ENCODE results near the gene DEFB113. TPM values are rescaled to one million over a fixed set of nuclear protein-coding genes. Genes with fewer than 3 reads are reported as not detected.

The DEFB113 gene
- not detected for total RNA-seq

GRCh38 chr6:49969605-49970004, at the start of gene DEFB113:
DEFB113 (minus strand) TSS chr6:49969625; CDS start chr6:49969625, 0 bp downstream.
- H3K27ac Mint-ChIP-seq, result no peak within 1 kb of the TSS
- CTCF ChIA-PET, result no interaction called here

GRCh38 chr6:50007819-50008218, 38.4 kb upstream of the DEFB113 start:
- Mint-ChIP-seq H3K9me3 (peaks cover 3% of the 10 kb centered on the region), H3K27me3 (no peaks in the 10 kb centered on the region), H3K27ac (no peak overlapping the region), H3K4me3 (no peak overlapping the region), H3K36me3 (ENCODE audit: low read depth) (no peaks in the 10 kb centered on the region), H3K4me1 (no peaks in the 10 kb centered on the region)
- DNase-seq, result no peak
- CTCF ChIA-PET, result no interaction called here
- POLR2A ChIA-PET, result no interaction called here

More at GRCh38 chr6:49969605-49970004, at the start of gene DEFB113:
- Mint-ChIP-seq H3K27me3 (no peaks in the 10 kb centered on the region), H3K9me3 (peaks cover 2% of the 10 kb centered on the region), H3K4me1 (no peaks in the 10 kb centered on the region), H3K4me3 (no peak within 1 kb of the TSS), H3K36me3 (ENCODE audit: low read depth) (no peaks in the 10 kb centered on the region)
- POLR2A ChIA-PET, result no interaction called here
- no peak for DNase-seq

GRCh38 chr6:50003139-50003538, 33.7 kb upstream of the DEFB113 start:
- no peak for DNase-seq
- Mint-ChIP-seq H3K36me3 (ENCODE audit: low read depth) (no peaks in the 10 kb centered on the region), H3K27ac (no peak overlapping the region), H3K4me1 (no peaks in the 10 kb centered on the region), H3K9me3 (peaks cover 3% of the 10 kb centered on the region), H3K4me3 (no peak overlapping the region), H3K27me3 (no peaks in the 10 kb centered on the region)
- ChIA-PET POLR2A (no interaction called here), CTCF (no interaction called here)

- no peaks in the 10 kb centered on the region for H3K27me3 Mint-ChIP-seq
- ChIA-PET CTCF (no interaction called here), POLR2A (no interaction called here)
- H3K9me3 Mint-ChIP-seq, result no peaks in the 10 kb centered on the region
- DNase-seq, result no peak
- no peaks in the 10 kb centered on the region for H3K36me3 Mint-ChIP-seq (ENCODE audit: low read depth)
- H3K4me1 Mint-ChIP-seq, result no peaks in the 10 kb centered on the region
- H3K4me3 Mint-ChIP-seq, result no peak overlapping the region
- H3K27ac Mint-ChIP-seq, result no peak overlapping the region
These were observed 25.9 kb upstream of the DEFB113 start for GRCh38 chr6:49995278-49995677.

- H3K9me3 Mint-ChIP-seq, result no peaks in the 10 kb centered on the region
- CTCF ChIA-PET, result no interaction called here
- H3K4me3 Mint-ChIP-seq, result no peak overlapping the region
- H3K27ac Mint-ChIP-seq, result no peak overlapping the region
- H3K27me3 Mint-ChIP-seq, result no peaks in the 10 kb centered on the region
- no peak for DNase-seq
- no peaks in the 10 kb centered on the region for H3K4me1 Mint-ChIP-seq
- POLR2A ChIA-PET, result no interaction called here
- no peaks in the 10 kb centered on the region for H3K36me3 Mint-ChIP-seq (ENCODE audit: low read depth)
These were observed 19.5 kb upstream of the DEFB113 start for GRCh38 chr6:49988900-49989299.

GRCh38 chr6:49987749-49988148, 18.3 kb upstream of the DEFB113 start:
- CTCF ChIA-PET, result no interaction called here
- POLR2A ChIA-PET, result no interaction called here
- no peak for DNase-seq
- no peaks in the 10 kb centered on the region for H3K9me3 Mint-ChIP-seq
- H3K27me3 Mint-ChIP-seq, result no peaks in the 10 kb centered on the region
- no peak overlapping the region for H3K4me3 Mint-ChIP-seq
- H3K36me3 Mint-ChIP-seq (ENCODE audit: low read depth), result no peaks in the 10 kb centered on the region
- no peak overlapping the region for H3K27ac Mint-ChIP-seq
- H3K4me1 Mint-ChIP-seq, result no peaks in the 10 kb centered on the region

GRCh38 chr6:49986551-49986950, 17.1 kb upstream of the DEFB113 start:
- H3K27me3 Mint-ChIP-seq, result no peaks in the 10 kb centered on the region
- H3K4me3 Mint-ChIP-seq, result no peak overlapping the region
- H3K36me3 Mint-ChIP-seq (ENCODE audit: low read depth), result no peaks in the 10 kb centered on the region
- POLR2A ChIA-PET, result no interaction called here
- no peaks in the 10 kb centered on the region for H3K9me3 Mint-ChIP-seq
- no peaks in the 10 kb centered on the region for H3K4me1 Mint-ChIP-seq
- CTCF ChIA-PET, result no interaction called here
- no peak overlapping the region for H3K27ac Mint-ChIP-seq
- DNase-seq, result no peak

GRCh38 chr6:49982046-49982445, 12.6 kb upstream of the DEFB113 start:
- DNase-seq, result no peak
- no peak overlapping the region for H3K4me3 Mint-ChIP-seq
- ChIA-PET POLR2A (no interaction called here), CTCF (no interaction called here)
- peaks cover 10% of the 10 kb centered on the region for H3K4me1 Mint-ChIP-seq
- no peak overlapping the region for H3K27ac Mint-ChIP-seq
- no peaks in the 10 kb centered on the region for H3K27me3 Mint-ChIP-seq
- peaks cover 2% of the 10 kb centered on the region for H3K9me3 Mint-ChIP-seq
- no peaks in the 10 kb centered on the region for H3K36me3 Mint-ChIP-seq (ENCODE audit: low read depth)

- peaks cover 3% of the 10 kb centered on the region for H3K9me3 Mint-ChIP-seq
- no peak overlapping the region for H3K27ac Mint-ChIP-seq
- no peaks in the 10 kb centered on the region for H3K36me3 Mint-ChIP-seq (ENCODE audit: low read depth)
- CTCF ChIA-PET, result no interaction called here
- H3K27me3 Mint-ChIP-seq, result no peaks in the 10 kb centered on the region
- H3K4me3 Mint-ChIP-seq, result no peak overlapping the region
- POLR2A ChIA-PET, result no interaction called here
- H3K4me1 Mint-ChIP-seq, result peaks cover 10% of the 10 kb centered on the region
- DNase-seq, result no peak
These were observed 11.5 kb upstream of the DEFB113 start for GRCh38 chr6:49980898-49981297.

GRCh38 chr6:49979584-49979983, 10.2 kb upstream of the DEFB113 start:
- ChIA-PET POLR2A (no interaction called here), CTCF (no interaction called here)
- no peaks in the 10 kb centered on the region for H3K27me3 Mint-ChIP-seq
- DNase-seq, result no peak
- H3K27ac Mint-ChIP-seq, result no peak overlapping the region
- H3K4me1 Mint-ChIP-seq, result peaks cover 10% of the 10 kb centered on the region
- H3K4me3 Mint-ChIP-seq, result no peak overlapping the region
- H3K36me3 Mint-ChIP-seq (ENCODE audit: low read depth), result no peaks in the 10 kb centered on the region
- peaks cover 3% of the 10 kb centered on the region for H3K9me3 Mint-ChIP-seq

GRCh38 chr6:49978332-49979226, 9.2 kb upstream of the DEFB113 start:
- H3K36me3 Mint-ChIP-seq (ENCODE audit: low read depth), result no peaks in the 10 kb centered on the region
- no peak overlapping the region for H3K27ac Mint-ChIP-seq
- no peak for DNase-seq
- peak overlapping the region; percentile 68 for H3K4me3 Mint-ChIP-seq
- ChIA-PET POLR2A (no interaction called here), CTCF (no interaction called here)
- H3K9me3 Mint-ChIP-seq, result peaks cover 3% of the 10 kb centered on the region
- no peaks in the 10 kb centered on the region for H3K27me3 Mint-ChIP-seq
- peaks cover 10% of the 10 kb centered on the region for H3K4me1 Mint-ChIP-seq

GRCh38 chr6:49966823-49967222, 2.6 kb downstream of the DEFB113 start:
- Mint-ChIP-seq H3K36me3 (ENCODE audit: low read depth) (no peaks in the 10 kb centered on the region), H3K4me1 (no peaks in the 10 kb centered on the region), H3K27ac (no peak overlapping the region), H3K27me3 (no peaks in the 10 kb centered on the region), H3K4me3 (no peak overlapping the region), H3K9me3 (no peaks in the 10 kb centered on the region)
- ChIA-PET CTCF (no interaction called here), POLR2A (no interaction called here)
- DNase-seq, result no peak

- ChIA-PET POLR2A (no interaction called here), CTCF (no interaction called here)
- no peak for DNase-seq
- Mint-ChIP-seq H3K4me3 (no peak overlapping the region), H3K27ac (no peak overlapping the region), H3K4me1 (no peaks in the 10 kb centered on the region), H3K9me3 (no peaks in the 10 kb centered on the region), H3K36me3 (ENCODE audit: low read depth) (no peaks in the 10 kb centered on the region), H3K27me3 (no peaks in the 10 kb centered on the region)
These were observed 3.1 kb downstream of the DEFB113 start for GRCh38 chr6:49966334-49966733.

- Mint-ChIP-seq H3K27ac (no peak within 1 kb of the TSS), H3K36me3 (ENCODE audit: low read depth) (no peaks in the 10 kb centered on the region), H3K27me3 (no peaks in the 10 kb centered on the region), H3K9me3 (no peaks in the 10 kb centered on the region), H3K4me1 (no peaks in the 10 kb centered on the region), H3K4me3 (no peak within 1 kb of the TSS)
- ChIA-PET POLR2A (no interaction called here), CTCF (no interaction called here)
- no peak for DNase-seq
These were observed 5.4 kb downstream of the DEFB113 start, which contains the start of gene DEFB114 for GRCh38 chr6:49964064-49964463. DEFB114 (minus strand) TSS chr6:49964164; CDS start chr6:49964105, 59 bp downstream.

Data from activated CD4-positive, alpha-beta memory T cell treated with anti-CD3 and anti-CD28 coated beads, Interleukin-2, amount 10 ng/mL, durations not matched to agents 7 days and 5 days (primary cell).